ENCODE results near the gene NT5DC3. TPM values are rescaled to one million over a fixed set of nuclear protein-coding genes. Genes with fewer than 3 reads are reported as not detected.

NT5DC3 gene
- total and polyA plus RNA-seq, 3 donors from 2014 or later = 5.7 to 25.4 (median 16.1) TPM

- Histone ChIP-seq H3K27ac (no peak overlapping the region), H3K4me1 (no peaks in the 10 kb centered on the region), H3K36me3 (ENCODE audit: low read depth, missing control alignments) (no peaks in the 10 kb centered on the region), H3K9me3 (no peaks in the 10 kb centered on the region), H3K4me3 (no peak overlapping the region), H3K27me3 (no peaks in the 10 kb centered on the region)
- WGBS, 2 donors = 76 to 86% methylated on average over 3 of the region's 3 CpGs
- TF ChIP-seq, protein P1, sequence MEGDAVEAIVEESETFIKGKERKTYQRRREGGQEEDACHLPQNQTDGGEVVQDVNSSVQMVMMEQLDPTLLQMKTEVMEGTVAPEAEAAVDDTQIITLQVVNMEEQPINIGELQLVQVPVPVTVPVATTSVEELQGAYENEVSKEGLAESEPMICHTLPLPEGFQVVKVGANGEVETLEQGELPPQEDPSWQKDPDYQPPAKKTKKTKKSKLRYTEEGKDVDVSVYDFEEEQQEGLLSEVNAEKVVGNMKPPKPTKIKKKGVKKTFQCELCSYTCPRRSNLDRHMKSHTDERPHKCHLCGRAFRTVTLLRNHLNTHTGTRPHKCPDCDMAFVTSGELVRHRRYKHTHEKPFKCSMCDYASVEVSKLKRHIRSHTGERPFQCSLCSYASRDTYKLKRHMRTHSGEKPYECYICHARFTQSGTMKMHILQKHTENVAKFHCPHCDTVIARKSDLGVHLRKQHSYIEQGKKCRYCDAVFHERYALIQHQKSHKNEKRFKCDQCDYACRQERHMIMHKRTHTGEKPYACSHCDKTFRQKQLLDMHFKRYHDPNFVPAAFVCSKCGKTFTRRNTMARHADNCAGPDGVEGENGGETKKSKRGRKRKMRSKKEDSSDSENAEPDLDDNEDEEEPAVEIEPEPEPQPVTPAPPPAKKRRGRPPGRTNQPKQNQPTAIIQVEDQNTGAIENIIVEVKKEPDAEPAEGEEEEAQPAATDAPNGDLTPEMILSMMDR (IDR thresholded peaks at IDR 0.05) = no peak
- no peak for TF ChIP-seq POLR2A (IDR thresholded peaks at IDR 0.05)
- intact Hi-C loops (cut with DNase I; ENCODE audit: low total_unique reads) = no loop called here
- DNase-seq = no peak
Observed at GRCh38 chr12:103824845-103825244, 16.2 kb downstream of the NT5DC3 start.

DNA sequence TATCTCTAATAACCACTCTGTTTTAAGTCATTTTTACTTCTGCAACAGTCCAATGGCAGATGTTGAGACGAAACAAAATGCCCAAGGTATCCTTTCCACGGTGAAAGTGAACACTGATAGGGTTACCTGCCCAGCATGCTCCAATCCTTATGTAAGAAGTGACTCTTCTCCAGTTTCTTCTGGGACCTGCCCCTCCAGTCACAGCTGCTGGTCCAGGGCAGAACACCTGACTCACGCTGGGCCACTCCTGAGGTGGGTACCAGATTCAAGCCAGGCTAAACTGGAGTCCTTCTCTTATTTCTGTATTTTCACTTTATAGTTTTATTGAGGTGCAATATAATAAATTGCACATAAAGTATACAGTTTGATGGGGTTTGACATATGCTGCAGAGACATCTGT lies 16.7 kb downstream of the NT5DC3 start:
- Histone ChIP-seq H3K9me3 (no peaks in the 10 kb centered on the region), H3K36me3 (ENCODE audit: low read depth, missing control alignments) (no peaks in the 10 kb centered on the region), H3K27ac (no peak overlapping the region), H3K27me3 (no peaks in the 10 kb centered on the region), H3K4me1 (no peaks in the 10 kb centered on the region), H3K4me3 (no peak overlapping the region)
- DNase-seq = no peak
- intact Hi-C loops (cut with DNase I; ENCODE audit: low total_unique reads) = no loop called here
- no peak for TF ChIP-seq POLR2A (IDR thresholded peaks at IDR 0.05)
- TF ChIP-seq, protein P1 (IDR thresholded peaks at IDR 0.05) = no peak
- WGBS, 2 donors = 93 to 95% methylated on average over 3 of the region's 3 CpGs

GRCh38 chr12:103823871-103824270 lies 17.2 kb downstream of the NT5DC3 start:
- no peak for DNase-seq
- H3K36me3 ChIP-seq (ENCODE audit: low read depth, missing control alignments) = no peaks in the 10 kb centered on the region
- no peak overlapping the region for H3K27ac ChIP-seq

DNA sequence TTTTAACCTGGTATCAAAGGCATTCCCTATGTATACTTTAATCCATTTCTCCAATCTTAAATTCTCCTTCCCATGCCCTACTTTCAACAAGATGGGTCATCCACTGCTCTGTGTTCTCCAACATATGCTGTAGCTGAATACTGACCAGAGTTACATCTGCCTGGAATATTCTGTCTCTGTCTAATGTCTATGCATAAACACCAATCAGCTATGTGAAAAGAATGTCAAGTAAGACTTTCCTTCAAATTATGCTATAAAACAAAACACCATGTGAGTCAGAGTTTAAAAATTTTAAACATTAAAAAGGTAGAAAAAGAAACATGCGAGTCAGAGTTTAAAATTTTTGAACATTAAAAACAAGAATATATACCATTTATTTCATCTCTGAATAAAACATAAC lies 19.3 kb downstream of the NT5DC3 start:
- 97 to 98% methylated on average over 1 of the region's 1 CpG for WGBS, 2 donors
- no peak for DNase-seq
- H3K36me3 ChIP-seq (ENCODE audit: low read depth, missing control alignments) = no peaks in the 10 kb centered on the region
- no peak overlapping the region for H3K4me3 ChIP-seq
- no peaks in the 10 kb centered on the region for H3K27me3 ChIP-seq
- TF ChIP-seq POLR2A (IDR thresholded peaks at IDR 0.05) = no peak
- TF ChIP-seq, protein P1 (IDR thresholded peaks at IDR 0.05) = no peak
- intact Hi-C loops (cut with DNase I; ENCODE audit: low total_unique reads) = no loop called here
- no peaks in the 10 kb centered on the region for H3K9me3 ChIP-seq
- no peak overlapping the region for H3K27ac ChIP-seq
- H3K4me1 ChIP-seq = no peaks in the 10 kb centered on the region

More at GRCh38 chr12:103823871-103824270, 17.2 kb downstream of the NT5DC3 start:
- H3K4me1 ChIP-seq = no peaks in the 10 kb centered on the region
- intact Hi-C loops (cut with DNase I; ENCODE audit: low total_unique reads) = no loop called here
- H3K4me3 ChIP-seq = no peak overlapping the region
- no peaks in the 10 kb centered on the region for H3K27me3 ChIP-seq
- TF ChIP-seq POLR2A (IDR thresholded peaks at IDR 0.05) = no peak
- TF ChIP-seq, protein P1 (IDR thresholded peaks at IDR 0.05) = no peak
- no peaks in the 10 kb centered on the region for H3K9me3 ChIP-seq

DNA sequence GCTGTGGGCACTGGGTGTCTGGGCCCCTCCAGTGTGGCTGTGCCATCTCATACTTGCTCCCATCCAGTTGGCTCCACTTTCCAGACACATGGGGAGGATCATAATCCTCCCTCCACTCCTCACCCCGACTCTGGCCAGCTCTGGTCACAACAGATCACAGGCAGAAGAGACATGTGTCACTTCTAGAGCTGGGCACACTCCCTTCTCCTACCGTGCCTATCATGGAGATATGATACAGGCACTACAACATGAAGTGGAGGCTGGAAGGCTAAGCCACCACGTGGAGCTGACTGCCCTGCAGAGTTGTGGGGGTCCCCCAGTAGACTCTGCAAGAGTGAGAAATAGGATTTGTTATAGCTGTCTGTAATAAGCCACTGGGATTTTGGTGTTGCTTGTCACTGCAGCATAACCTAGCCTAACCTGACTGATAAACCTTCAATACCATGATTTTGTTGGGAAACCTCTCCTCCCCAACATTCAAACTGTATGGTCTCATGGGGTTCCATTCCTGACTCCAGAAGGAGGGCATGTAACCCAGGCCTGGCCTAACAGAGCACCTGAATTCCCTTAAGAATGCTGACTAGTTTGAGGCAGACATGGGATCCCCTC lies 20.0 kb downstream of the NT5DC3 start:
- intact Hi-C loops (cut with DNase I; ENCODE audit: low total_unique reads) = no loop called here
- Histone ChIP-seq H3K27me3 (no peaks in the 10 kb centered on the region), H3K9me3 (no peaks in the 10 kb centered on the region), H3K36me3 (ENCODE audit: low read depth, missing control alignments) (no peaks in the 10 kb centered on the region), H3K4me1 (no peaks in the 10 kb centered on the region), H3K4me3 (no peak overlapping the region), H3K27ac (no peak overlapping the region)
- no peak for TF ChIP-seq POLR2A (IDR thresholded peaks at IDR 0.05)
- TF ChIP-seq, protein P1 (IDR thresholded peaks at IDR 0.05) = no peak
- 84 to 100% methylated on average over 2 to 3 of the region's 3 CpGs for WGBS, 2 donors
- no peak for DNase-seq

Measured in testis (tissue), 3 donors.